ENCODE results near the gene DUSP6.

DUSP6 gene

GRCh38 chr12:89320735-89321134 is 31.6 kb downstream of the DUSP6 start:
- ATAC-seq (replicated peaks) (no peak), DNase-seq (no peak)
- no peaks in the 10 kb centered on the region for H3K9me3 Mint-ChIP-seq
- no peaks in the 10 kb centered on the region for H3K27me3 Mint-ChIP-seq
- H3K4me1 Mint-ChIP-seq = peaks cover 23 to 26% of the 10 kb centered on the region in 2 donors
- H3K27ac Mint-ChIP-seq = no peak overlapping the region
- H3K36me3 Mint-ChIP-seq = no peaks in the 10 kb centered on the region
- no peak overlapping the region for H3K4me3 Mint-ChIP-seq

GRCh38 chr12:89319606-89320005 is 32.7 kb downstream of the DUSP6 start:
- Mint-ChIP-seq H3K36me3 (no peaks in the 10 kb centered on the region), H3K9me3 (no peaks in the 10 kb centered on the region), H3K27ac (no peak overlapping the region), H3K27me3 (no peaks in the 10 kb centered on the region), H3K4me1 (peaks cover 23 to 27% of the 10 kb centered on the region in 2 donors), H3K4me3 (no peak overlapping the region)
- ATAC-seq (replicated peaks) (peak; percentile 39 to 43), DNase-seq (no peak)

GRCh38 chr12:89319122-89319521 is 33.2 kb downstream of the DUSP6 start:
- no peaks in the 10 kb centered on the region for H3K9me3 Mint-ChIP-seq
- peaks cover 20 to 28% of the 10 kb centered on the region in 2 donors for H3K4me1 Mint-ChIP-seq
- ATAC-seq (replicated peaks) (no peak), DNase-seq (no peak)
- H3K27ac Mint-ChIP-seq = no peak overlapping the region
- no peak overlapping the region for H3K4me3 Mint-ChIP-seq
- H3K27me3 Mint-ChIP-seq = no peaks in the 10 kb centered on the region
- H3K36me3 Mint-ChIP-seq = no peaks in the 10 kb centered on the region

- Mint-ChIP-seq H3K36me3 (no peaks in the 10 kb centered on the region), H3K4me1 (peaks cover 17 to 21% of the 10 kb centered on the region in 2 donors), H3K9me3 (no peaks in the 10 kb centered on the region), H3K4me3 (no peak overlapping the region), H3K27me3 (no peaks in the 10 kb centered on the region), H3K27ac (no peak overlapping the region)
- ATAC-seq (replicated peaks) (no peak), DNase-seq (no peak)
Observed at GRCh38 chr12:89316705-89317139, 35.6 kb downstream of the DUSP6 start.

GRCh38 chr12:89314060-89314761 is 38.1 kb downstream of the DUSP6 start:
- no peaks in the 10 kb centered on the region for H3K27me3 Mint-ChIP-seq
- no peak overlapping the region for H3K27ac Mint-ChIP-seq
- no peaks in the 10 kb centered on the region for H3K36me3 Mint-ChIP-seq
- no peaks in the 10 kb centered on the region for H3K9me3 Mint-ChIP-seq
- peaks cover 12 to 21% of the 10 kb centered on the region in 2 donors for H3K4me1 Mint-ChIP-seq
- DNase-seq (no peak), ATAC-seq (replicated peaks) (peak; percentile 54 to 60)
- no peak overlapping the region for H3K4me3 Mint-ChIP-seq

GRCh38 chr12:89311703-89312293 is 40.5 kb downstream of the DUSP6 start:
- H3K4me1 Mint-ChIP-seq = peaks cover 11 to 23% of the 10 kb centered on the region in 2 donors
- H3K4me3 Mint-ChIP-seq = no peak overlapping the region
- DNase-seq = no peak
- ATAC-seq (replicated peaks) = no peak
- peaks cover 0 to 10% of the 10 kb centered on the region in 2 donors for H3K27me3 Mint-ChIP-seq
- peaks cover 0 to 1% of the 10 kb centered on the region in 2 donors for H3K9me3 Mint-ChIP-seq
- H3K36me3 Mint-ChIP-seq = no peaks in the 10 kb centered on the region
- H3K27ac Mint-ChIP-seq = no peak overlapping the region

- ATAC-seq (replicated peaks) = no peak
Observed at GRCh38 chr12:89309815-89310214, 42.5 kb downstream of the DUSP6 start.

GRCh38 chr12:89309440-89309802 is 42.9 kb downstream of the DUSP6 start:
- Mint-ChIP-seq H3K27me3 (peaks cover 0 to 10% of the 10 kb centered on the region in 2 donors), H3K36me3 (no peaks in the 10 kb centered on the region), H3K4me1 (peaks cover 7 to 17% of the 10 kb centered on the region in 2 donors), H3K9me3 (peaks cover 0 to 1% of the 10 kb centered on the region in 2 donors), H3K27ac (no peak overlapping the region), H3K4me3 (no peak overlapping the region)
- no peak for DNase-seq
- ATAC-seq (replicated peaks) = no peak

More at GRCh38 chr12:89309815-89310214, 42.5 kb downstream of the DUSP6 start:
- Mint-ChIP-seq H3K9me3 (peaks cover 0 to 1% of the 10 kb centered on the region in 2 donors), H3K4me3 (no peak overlapping the region), H3K27ac (peak overlapping the region; percentile 31), H3K27me3 (peaks cover 0 to 10% of the 10 kb centered on the region in 2 donors), H3K4me1 (peaks cover 7 to 20% of the 10 kb centered on the region in 2 donors), H3K36me3 (no peaks in the 10 kb centered on the region)
- no peak for DNase-seq

- Mint-ChIP-seq H3K4me3 (no peak overlapping the region), H3K9me3 (peaks cover 0 to 1% of the 10 kb centered on the region in 2 donors), H3K36me3 (no peaks in the 10 kb centered on the region), H3K27me3 (peaks cover 0 to 10% of the 10 kb centered on the region in 2 donors), H3K4me1 (peaks cover 5 to 10% of the 10 kb centered on the region in 2 donors), H3K27ac (no peak overlapping the region)
- no peak for DNase-seq
- ATAC-seq (replicated peaks) = no peak
Observed at GRCh38 chr12:89307474-89308253, 44.6 kb downstream of the DUSP6 start.

- no peak overlapping the region for H3K27ac Mint-ChIP-seq
- H3K9me3 Mint-ChIP-seq = peaks cover 0 to 1% of the 10 kb centered on the region in 2 donors
- no peaks in the 10 kb centered on the region for H3K36me3 Mint-ChIP-seq
- H3K4me1 Mint-ChIP-seq = peaks cover 5 to 10% of the 10 kb centered on the region in 2 donors
- ATAC-seq (replicated peaks) (no peak), DNase-seq (no peak)
- no peak overlapping the region for H3K4me3 Mint-ChIP-seq
- peaks cover 0 to 10% of the 10 kb centered on the region in 2 donors for H3K27me3 Mint-ChIP-seq
Observed at GRCh38 chr12:89306827-89307473, 45.4 kb downstream of the DUSP6 start.

- peaks cover 0 to 10% of the 10 kb centered on the region in 2 donors for H3K27me3 Mint-ChIP-seq
- H3K4me3 Mint-ChIP-seq = no peak overlapping the region
- peaks cover 0 to 1% of the 10 kb centered on the region in 2 donors for H3K9me3 Mint-ChIP-seq
- ATAC-seq (replicated peaks) (no peak), DNase-seq (no peak)
- H3K36me3 Mint-ChIP-seq = no peaks in the 10 kb centered on the region
- H3K27ac Mint-ChIP-seq = no peak overlapping the region
- peaks cover 5 to 10% of the 10 kb centered on the region in 2 donors for H3K4me1 Mint-ChIP-seq
Observed at GRCh38 chr12:89305373-89305772, 46.9 kb downstream of the DUSP6 start.

GRCh38 chr12:89299931-89300330 is 52.4 kb downstream of the DUSP6 start:
- H3K4me3 Mint-ChIP-seq = no peak overlapping the region
- no peak overlapping the region for H3K27ac Mint-ChIP-seq
- H3K36me3 Mint-ChIP-seq = no peaks in the 10 kb centered on the region
- ATAC-seq (replicated peaks) = no peak
- H3K9me3 Mint-ChIP-seq = no peaks in the 10 kb centered on the region
- DNase-seq = no peak
- H3K4me1 Mint-ChIP-seq = no peaks in the 10 kb centered on the region
- H3K27me3 Mint-ChIP-seq = no peaks in the 10 kb centered on the region

GRCh38 chr12:89299417-89299816 is 52.9 kb downstream of the DUSP6 start:
- H3K9me3 Mint-ChIP-seq = no peaks in the 10 kb centered on the region
- H3K27me3 Mint-ChIP-seq = no peaks in the 10 kb centered on the region
- no peak overlapping the region for H3K4me3 Mint-ChIP-seq
- DNase-seq = no peak
- ATAC-seq (replicated peaks) = no peak
- H3K36me3 Mint-ChIP-seq = no peaks in the 10 kb centered on the region
- H3K27ac Mint-ChIP-seq = no peak overlapping the region
- H3K4me1 Mint-ChIP-seq = no peaks in the 10 kb centered on the region

Data from stimulated activated naive B cell treated with anti-CD40 and anti-IgM and Interleukin-4, amounts not matched to agents 10 μg/mL and 1 μg/mL and 100 μg/mL, for 72 hours (primary cell).